KBM-7 (cell line): ENCODE data around the gene PRDX2.
A peak's percentile ranks its signal among the peaks of the same experiment; 100 is the strongest.

Experiments used
- DNase-seq: peaks from one replicate; pipeline ENCODE4 v3.0.0-alpha.2; 2015
- in situ Hi-C: fragments of 300-500 bp; cut with MboI; formaldehyde crosslinking; loops from 2 replicates; pipeline ENCODE4 v1.14.3; 2020; ENCODE audit warnings: low sequenced_read_pairs, low pct_unique_long_range_greater_than_20kb, mixed read lengths

PRDX2 gene

GRCh38 chr19:12794196-12794941 is 7.2 kb downstream of the PRDX2 start:
- no peak for DNase-seq
- in situ Hi-C loops: no loop called here

DNA sequence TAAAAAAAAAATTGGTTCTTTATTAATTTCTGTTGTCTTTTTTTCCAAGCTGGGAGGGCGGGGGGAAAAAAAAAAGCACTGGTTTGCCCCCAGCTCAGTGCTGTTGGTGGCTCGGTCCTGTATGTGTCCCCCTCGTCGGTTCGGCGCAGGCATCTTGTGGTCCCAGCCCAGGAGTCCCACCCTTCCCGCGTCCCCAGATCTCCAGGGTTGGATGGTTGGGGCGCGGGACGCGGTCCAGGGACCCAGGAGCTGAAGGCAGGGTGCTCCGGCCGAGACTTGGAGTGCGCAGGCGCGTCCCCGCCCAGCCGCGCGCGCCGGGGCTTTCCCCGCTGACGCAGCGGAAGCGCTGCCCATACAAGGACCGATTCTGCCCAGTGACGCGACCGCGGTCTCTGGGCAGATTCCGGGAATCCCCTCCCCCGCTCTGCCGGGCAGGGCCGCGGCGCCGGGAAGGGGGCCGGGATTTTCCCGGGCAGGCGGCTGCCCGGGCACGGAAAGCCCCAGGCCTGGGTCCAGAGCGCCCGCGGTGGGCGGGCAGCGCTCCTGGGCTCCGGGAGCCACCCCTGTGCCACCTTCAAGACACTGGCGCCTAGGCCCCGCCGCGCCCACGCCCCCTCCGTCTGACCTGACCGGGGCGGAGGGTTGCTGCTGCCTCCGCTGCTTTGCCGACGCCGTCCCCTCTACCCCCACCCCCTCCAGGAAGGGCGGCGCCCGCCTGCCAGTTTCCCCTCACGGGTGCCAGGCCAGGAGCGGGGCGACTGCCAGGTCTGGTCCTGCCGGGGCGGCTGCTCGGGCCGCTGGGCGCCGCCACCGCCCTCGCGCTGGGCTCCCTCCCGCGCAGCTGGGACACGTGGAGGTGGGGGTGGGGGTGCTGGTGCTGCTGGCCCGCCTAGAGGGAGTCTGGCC is 8.1 kb downstream of the PRDX2 start:
- peak; percentile 90 for DNase-seq
- in situ Hi-C loops: no loop called here

DNA sequence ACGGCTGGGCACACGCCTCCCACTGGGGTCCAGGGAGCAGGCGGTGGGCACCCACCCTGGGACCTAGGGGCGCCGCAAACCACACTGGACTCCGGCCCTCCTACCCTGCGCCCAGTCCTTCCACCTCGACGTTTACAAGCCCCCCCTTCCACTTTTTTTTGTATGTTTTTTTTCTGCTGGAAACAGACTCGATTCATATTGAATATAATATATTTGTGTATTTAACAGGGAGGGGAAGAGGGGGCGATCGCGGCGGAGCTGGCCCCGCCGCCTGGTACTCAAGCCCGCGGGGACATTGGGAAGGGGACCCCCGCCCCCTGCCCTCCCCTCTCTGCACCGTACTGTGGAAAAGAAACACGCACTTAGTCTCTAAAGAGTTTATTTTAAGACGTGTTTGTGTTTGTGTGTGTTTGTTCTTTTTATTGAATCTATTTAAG is 8.7 kb downstream of the PRDX2 start:
- in situ Hi-C loops: no loop called here
- DNase-seq: no peak

DNA sequence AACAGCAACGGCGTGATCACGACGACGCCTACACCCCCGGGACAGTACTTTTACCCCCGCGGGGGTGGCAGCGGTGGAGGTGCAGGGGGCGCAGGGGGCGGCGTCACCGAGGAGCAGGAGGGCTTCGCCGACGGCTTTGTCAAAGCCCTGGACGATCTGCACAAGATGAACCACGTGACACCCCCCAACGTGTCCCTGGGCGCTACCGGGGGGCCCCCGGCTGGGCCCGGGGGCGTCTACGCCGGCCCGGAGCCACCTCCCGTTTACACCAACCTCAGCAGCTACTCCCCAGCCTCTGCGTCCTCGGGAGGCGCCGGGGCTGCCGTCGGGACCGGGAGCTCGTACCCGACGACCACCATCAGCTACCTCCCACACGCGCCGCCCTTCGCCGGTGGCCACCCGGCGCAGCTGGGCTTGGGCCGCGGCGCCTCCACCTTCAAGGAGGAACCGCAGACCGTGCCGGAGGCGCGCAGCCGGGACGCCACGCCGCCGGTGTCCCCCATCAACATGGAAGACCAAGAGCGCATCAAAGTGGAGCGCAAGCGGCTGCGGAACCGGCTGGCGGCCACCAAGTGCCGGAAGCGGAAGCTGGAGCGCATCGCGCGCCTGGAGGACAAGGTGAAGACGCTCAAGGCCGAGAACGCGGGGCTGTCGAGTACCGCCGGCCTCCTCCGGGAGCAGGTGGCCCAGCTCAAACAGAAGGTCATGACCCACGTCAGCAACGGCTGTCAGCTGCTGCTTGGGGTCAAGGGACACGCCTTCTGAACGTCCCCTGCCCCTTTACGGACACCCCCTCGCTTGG is 9.3 kb downstream of the PRDX2 start:
- in situ Hi-C loops: no loop called here
- peak; percentile 79 for DNase-seq

GRCh38 chr19:12791345-12792050 is 10.1 kb downstream of the PRDX2 start, which contains the start of gene JUNB:
TSS of gene JUNB (plus strand) at chr19:12791486. CDS start at chr19:12791772, 286 bp downstream.
- in situ Hi-C loops: no loop called here
- DNase-seq: peak; percentile 94

GRCh38 chr19:12790628-12791344 is 10.8 kb downstream of the PRDX2 start:
- no peak for DNase-seq
- in situ Hi-C loops: no loop called here

- peak; percentile 98 for DNase-seq
- in situ Hi-C loops: no loop called here
These were observed 11.5 kb downstream of the PRDX2 start for GRCh38 chr19:12789904-12790619.

- no peak for DNase-seq
- in situ Hi-C loops: no loop called here
These were observed 12.3 kb downstream of the PRDX2 start for GRCh38 chr19:12789098-12789903.

DNA sequence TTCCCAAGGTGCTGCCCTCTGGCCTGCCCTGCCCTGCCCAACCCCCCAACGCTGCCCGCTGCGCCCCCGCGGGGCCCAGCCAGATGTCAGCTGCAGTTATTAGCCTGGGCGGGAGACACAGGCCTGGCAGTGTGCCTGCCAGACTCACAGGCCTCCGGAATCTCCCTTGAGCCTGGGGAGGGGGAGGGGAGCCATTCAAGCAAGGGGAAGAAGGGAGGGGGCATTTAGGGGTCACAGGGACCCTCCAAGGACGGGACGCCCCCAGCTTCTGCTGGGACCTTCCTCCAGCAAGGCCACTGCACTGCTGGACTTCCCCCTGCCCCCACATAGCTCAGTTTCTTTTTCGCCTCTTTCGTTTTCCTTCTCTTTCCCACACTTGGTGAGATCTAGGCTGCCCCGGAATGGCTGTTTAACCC is 12.9 kb downstream of the PRDX2 start:
- in situ Hi-C loops: no loop called here
- DNase-seq: peak; percentile 52

DNA sequence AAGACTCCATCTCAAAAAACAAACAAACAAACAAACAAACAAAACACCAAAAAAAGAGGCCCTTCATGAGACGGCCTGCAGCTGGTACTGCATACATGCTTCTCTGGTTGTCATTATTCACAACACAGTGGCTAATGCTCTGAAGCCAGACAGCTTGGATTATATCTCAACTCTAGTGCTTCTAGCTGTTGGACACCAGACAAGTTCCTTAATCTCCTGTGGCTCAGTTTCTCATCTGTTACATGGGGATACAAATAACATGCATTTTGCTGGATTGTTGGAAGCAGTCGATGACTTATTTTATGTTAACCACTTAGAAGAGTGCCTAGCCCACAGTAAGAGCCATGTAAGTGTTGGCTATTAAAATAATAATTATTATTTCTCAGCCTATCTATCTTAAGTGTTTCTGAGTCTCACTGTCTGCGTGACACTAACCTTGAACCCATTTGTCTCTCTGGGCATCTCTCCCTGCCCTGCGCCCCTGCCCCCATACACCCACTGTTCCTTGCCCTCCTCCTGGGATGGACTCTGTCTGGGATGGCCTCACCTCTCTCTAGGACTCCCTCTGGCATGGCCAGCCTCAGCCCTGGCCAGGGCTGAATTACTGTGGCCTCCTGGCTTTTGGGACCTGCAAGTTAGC is 13.4 kb downstream of the PRDX2 start:
- DNase-seq: no peak
- in situ Hi-C loops: no loop called here

DNA sequence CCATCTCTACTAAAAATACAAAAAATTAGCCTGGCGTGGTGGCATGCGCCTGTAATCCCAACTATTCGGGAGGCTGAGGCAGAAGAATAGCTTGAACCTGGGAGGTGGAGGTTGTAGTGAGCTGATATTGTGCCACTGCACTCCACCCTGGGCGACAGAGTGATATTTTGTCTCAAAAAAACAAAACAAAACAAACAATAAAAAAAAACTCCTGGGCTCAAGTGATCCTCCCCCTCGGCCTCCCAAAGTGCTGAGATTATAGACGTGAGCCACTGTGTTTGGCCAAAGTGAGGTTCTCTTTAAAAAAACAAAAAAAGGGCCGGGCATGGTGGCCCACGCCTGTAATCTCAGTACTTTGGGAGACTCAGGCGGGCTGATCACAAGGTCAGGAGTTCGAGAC is 14.1 kb downstream of the PRDX2 start:
- in situ Hi-C loops: no loop called here

DNA sequence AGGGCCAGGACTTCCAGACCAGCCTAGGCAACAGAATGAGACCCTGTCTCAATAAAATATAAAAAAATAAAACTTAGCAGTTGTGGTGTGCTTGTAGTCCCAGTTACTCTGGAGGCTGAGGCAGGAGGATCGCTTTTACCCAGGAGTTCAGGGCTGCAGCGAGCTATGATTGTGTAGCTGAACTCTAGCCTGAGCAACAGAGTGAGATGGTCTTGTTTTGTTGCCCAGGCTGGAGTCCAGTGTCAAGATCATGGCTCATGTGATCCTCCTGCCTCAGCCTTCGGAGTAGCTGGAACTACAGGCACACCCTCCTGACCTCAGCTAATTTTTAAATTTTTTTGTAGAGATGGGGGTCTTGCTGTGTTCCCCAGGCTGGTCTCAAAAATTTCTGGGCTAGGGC is 14.6 kb downstream of the PRDX2 start:
- no peak for DNase-seq
- in situ Hi-C loops: no loop called here

More for the DNA sequence above, 14.1 kb downstream of the PRDX2 start:
- no peak for DNase-seq

DNA sequence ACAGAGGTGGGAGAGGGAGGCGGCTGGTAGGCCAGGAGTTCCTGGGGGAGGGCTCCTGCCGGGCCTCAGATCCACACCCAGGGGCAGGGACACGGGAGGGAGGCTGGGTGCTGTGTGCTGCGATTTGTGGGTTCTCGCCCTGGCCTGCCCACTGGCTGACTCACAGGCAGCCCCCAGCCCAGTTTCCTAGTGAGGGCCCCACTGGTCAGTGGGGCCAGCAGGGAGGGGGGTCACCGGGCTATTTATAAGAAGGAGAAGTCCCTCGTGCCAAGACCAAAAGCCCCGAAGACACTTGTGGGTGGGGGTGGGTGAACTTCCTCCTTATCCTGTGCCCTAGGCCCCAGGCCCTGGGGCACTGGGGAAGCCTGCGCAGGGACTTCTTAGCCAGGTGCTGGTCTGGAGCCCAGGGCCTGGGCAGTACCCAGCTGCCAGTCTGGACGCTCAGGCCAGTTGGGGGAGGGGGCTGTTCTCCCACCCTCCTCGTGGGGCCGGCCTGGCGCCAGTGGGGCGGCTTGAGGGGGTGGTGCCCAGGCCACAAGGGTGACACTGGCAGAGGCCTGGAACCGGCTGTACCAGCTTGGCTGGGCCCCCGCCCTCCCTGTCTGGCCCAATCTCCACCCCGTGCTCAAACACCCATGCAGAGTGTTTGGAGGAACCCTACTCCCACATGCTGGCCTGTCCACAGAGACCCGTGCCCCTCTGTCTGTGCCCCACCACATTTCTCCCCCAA is 15.3 kb downstream of the PRDX2 start:
- in situ Hi-C loops: no loop called here
- DNase-seq: peak; percentile 67

- peak; percentile 62 for DNase-seq
- in situ Hi-C loops: no loop called here
These were observed 16.1 kb downstream of the PRDX2 start for GRCh38 chr19:12785431-12786031.

- no peak for DNase-seq
- in situ Hi-C loops: no loop called here
These were observed 16.6 kb downstream of the PRDX2 start for GRCh38 chr19:12784871-12785430.
